ENCODE measurements around the gene DNHD1.

Gene DNHD1

DNA sequence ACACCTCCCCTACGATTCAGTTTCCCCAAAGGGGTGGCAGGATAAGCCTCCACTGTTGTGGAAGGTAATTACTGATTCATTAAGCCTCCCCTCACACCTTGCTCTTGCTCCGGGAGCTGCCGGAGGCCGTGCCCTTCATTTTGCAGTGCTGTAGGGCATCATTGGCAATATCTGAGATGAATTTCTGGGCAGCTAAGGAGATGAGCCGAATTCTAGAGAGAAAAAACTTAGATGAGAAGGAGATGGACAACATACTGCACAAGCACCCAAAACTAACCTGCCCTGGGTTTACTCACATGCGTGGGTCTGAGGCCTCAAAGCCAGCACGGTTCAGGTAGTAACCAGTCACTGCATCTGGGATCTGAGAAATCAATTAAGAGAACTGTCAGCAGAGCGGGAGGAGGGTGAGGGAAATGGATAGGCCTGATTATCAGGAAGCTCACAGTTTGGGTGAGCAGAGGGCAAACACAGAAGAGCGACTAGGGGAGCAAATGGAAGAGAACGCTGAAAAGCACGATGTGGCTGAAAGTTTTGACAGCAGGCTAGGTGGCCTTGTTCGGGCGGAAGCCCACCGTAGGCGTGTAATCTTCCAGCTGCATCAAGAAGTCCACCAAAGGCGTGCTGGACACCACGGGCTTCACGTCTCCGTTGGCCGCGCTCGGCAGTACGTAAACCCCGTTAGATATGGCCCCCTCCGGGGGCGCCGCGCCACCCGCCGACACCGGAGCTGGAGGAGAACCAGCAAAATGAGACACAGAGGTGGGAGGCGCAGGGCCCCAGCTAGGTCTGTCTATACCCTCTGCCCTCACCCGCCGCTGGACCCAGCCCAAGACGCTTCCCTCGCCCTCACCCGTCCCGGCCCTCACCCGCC is 114.2 kb downstream of the DNHD1 start:
- DNase-seq (ENCODE audit: low read depth in 2 of 2) = no peak

DNA sequence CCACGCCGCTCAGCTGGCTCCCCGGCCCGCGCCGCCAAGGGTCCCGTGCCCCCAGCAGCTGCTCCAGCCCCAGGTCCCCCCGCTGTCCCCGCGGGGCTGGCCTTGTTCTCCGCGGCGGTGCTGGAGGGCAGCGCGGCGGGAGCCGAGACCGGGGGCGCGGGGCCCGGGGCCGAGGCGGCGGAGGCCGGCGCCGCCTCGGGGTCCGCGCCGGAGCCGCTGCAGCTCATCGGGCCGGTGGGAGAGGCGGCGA is 114.8 kb downstream of the DNHD1 start:
- no peak for DNase-seq (ENCODE audit: low read depth in 2 of 2)

DNA sequence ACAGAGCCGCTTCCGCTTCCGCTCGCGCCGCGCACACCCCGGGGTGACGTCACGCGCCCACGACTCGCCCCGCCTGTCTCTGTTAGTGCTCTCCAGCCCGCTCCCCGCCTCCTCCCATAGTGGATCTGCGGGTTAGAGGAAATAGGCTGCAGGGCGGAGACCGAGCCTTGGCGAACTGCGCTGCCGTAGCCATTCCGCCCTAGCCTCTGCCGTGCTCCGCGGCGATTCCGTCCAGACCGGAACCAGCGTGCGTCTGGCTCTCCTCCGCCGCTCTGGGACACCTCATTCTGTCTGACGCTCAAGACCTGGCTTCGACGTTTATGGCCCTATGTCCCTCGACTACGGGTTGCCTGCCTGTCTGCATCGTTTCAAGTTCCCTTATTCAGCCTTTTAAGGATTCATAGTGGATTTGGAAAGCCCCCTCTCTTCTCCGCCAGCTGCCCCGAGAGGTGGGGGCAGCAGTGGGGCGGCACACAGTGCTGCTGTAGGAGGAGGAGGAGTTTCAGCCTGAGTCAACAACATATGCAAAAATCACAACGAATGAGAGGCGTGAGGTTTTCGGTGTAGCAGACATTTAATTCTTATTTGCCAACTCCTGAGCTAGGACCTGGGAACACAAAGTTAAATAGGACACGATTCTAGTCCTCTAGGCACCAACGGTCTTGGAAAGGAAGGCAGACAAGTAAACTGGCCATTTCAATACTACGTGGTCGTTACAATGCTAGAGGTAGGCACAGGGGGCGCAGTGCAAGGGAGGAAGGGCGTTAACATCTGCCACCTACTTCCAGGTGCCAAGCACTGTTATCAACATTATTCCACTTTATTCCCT is 115.3 kb downstream of the DNHD1 start, which contains the start of gene TAF10:
TAF10 (minus strand) TSS at position 4 of the 829 bp plus-strand sequence. CDS start 27 bp downstream, outside the sequence.
- peak; percentile 88 to 90 for DNase-seq (ENCODE audit: low read depth in 2 of 2)

DNA sequence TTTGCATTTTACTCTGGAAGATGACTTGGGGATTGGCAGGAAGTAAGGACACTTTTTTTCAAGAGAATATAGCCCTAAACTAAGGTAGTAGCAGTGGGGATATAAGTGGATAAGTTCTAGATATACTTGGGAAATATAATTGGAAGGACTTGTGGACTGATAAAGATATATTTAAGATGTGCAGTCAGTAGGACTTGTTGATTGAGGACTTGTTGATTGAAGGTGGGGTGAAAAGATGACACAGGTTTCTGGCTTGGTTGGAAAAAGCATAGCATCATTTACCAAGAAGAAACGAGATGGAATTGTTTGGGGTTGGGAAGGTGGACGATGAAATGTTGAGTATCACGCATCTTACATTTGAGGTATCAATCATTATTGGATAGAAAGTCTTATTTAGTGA is 116.4 kb downstream of the DNHD1 start:
- no peak for DNase-seq (ENCODE audit: low read depth in 2 of 2)

DNA sequence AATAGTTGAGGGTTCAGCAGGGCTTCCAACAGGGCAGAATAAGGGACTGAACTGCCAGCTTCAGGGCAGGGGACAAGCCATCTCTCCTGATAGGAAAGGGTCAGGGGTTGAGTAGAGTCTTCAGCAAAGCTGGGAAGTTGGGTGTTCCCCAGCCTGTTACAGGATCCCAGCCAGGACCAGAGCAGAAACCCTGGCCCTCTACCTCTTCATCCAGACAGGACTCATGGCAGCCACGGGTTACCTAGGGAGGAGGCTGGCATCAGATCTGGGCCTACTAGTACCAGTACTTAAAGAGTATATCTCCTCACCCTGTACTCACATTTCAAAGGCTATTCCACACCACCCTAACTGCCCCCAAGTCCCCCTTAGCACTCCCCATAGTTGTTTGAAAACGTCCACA is 117.4 kb downstream of the DNHD1 start:
- no peak for DNase-seq (ENCODE audit: low read depth in 2 of 2)

DNA sequence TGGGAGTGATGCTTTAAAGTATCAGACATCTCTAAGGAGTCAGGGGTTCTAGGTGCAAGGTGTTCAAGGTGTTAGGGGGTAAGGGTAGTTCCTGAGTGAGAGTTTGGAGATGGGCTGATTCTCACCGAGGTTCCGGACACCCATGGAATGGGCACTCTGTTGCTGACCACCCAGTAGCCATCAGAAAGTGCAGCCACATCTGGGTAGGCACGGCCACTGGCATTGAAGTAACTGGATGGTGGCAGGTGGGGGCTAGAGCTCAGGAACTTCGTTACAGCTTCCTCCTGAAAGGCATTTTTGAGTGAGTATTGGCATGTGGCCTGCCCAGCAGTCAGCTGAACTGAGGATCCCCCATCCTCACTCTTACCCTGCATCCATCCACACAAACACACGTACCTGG is 118.0 kb downstream of the DNHD1 start:
- no peak for DNase-seq (ENCODE audit: low read depth in 2 of 2)

DNA sequence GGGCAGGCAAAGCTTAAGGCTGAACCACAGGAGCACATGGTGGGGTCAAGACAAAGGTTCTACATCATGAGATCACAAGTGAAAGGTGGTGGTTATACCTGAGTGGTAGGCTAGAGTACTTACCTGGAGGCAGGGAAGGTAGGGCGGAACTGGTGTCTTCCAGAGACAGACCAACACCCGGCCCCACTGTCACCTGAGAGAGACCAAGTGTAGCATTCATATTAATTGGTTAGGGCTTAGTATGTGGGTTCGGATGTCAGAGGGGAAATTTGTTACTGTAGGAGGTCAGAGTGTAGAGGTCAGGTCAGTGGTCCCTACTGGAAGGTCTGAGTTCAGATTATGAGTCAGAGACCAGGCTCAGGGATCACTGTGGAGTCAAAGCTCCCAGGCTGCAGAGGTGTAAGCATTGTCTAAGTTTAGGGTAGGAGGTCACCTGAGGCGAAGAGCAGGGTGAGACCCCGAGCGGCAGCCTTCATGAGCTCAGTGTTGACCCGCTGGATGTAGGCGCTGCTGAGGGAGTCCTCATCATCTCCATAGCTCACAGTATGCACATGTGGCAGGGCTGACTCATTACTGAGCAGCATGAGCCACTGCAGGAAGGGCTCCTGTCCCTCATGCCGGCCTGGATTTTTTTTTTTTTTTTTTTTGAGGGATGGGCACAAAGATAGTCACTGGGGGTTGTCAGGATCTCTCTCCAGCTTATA is 119.0 kb downstream of the DNHD1 start:
- DNase-seq (ENCODE audit: low read depth in 2 of 2) = no peak

DNA sequence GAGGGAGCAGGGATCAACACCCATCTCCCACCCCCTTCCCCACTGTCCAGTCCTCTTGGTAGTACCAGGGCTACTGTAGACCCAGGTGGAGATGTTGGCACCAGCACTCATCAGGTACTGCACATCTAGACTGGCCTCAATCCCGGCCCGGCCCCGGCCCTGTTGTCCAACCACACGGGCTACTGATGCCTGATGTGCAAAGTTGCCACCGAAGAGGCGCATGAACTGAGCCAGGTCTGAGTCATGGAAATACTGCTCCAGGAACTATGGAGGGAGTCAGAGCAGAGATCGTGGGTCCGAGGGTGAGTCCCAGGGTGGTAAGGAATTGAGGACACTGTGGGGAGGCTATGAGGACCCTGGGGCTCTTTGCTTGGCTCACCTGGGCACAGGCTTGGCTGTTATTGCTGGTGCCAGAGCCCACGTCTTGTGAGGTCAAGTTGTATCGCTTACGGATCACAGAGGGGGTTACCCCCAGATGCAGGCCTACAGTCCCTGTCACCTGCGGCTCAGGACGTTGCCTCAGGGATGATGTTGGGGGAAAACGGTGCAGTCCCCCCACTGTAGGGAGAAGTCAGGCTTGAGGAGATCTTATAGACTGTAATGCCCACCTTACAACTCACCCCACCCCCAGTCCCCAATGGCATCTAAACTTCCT is 119.6 kb downstream of the DNHD1 start:
- DNase-seq (ENCODE audit: low read depth in 2 of 2) = no peak

DNA sequence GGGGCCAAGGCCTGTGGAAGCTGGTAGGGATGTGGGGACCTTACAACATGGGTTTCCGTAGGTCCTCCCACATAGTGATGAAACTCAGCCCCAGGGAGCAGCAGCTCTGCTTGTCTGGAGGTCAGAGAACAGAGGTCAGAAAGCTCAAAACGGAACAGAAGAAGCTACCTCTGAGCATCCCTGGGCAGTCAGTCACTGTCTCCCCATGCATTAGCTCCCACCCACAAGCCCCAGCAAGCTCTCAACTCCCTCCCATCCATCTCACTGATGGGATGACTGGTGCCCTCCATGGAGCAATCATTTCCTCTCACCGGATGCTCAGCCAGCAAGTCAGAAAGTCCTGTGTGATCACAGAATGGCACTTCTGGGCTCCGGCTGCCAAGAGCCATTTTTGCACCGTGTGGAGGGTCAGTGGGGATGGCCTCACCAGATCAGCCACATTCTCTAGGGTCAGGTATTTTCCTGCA is 120.3 kb downstream of the DNHD1 start:
- no peak for DNase-seq (ENCODE audit: low read depth in 2 of 2)

DNA sequence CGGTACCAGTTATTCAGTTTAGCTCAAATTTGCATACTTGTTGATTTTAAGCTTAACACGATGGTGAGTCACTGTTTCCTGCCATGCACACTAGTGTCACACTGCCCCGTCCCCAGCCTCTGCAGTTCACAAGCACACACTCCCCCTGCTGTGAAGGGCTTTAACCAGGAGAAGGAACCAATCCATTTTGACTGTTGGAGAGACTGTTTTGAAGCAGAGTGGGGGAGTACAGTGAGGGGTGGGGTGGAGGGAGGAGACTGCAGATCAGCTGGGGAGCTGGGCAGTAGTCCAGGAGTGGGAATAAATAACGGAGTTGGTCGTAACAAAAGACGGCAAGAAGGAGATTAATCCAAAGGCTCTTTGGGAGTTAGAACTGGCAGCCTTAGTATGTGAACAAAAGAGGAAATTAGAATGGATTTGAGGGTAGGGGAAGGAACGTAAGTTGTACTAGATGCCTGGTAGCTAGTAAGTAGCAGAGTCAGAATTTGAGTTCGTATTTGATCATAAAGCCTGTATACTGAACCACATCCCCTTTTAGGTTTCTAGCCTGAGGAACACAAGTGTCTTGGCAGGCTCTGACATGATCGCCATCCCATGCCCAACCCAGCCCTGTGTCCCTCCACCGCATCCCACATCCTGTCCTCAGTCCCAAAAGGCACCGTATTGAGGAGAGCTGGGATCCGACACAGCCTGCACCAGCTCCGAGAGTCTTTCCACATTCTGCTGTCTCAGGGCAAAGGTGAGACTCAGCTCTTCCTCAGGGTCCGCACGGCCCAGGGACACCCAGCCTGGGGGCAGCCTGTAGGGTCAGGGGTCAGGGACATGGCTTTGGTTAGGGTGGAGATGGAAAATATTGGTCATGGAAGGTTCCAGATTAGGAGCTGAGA is 121.3 kb downstream of the DNHD1 start:
- peak; percentile 53 to 67 for DNase-seq (ENCODE audit: low read depth in 2 of 2)

DNA sequence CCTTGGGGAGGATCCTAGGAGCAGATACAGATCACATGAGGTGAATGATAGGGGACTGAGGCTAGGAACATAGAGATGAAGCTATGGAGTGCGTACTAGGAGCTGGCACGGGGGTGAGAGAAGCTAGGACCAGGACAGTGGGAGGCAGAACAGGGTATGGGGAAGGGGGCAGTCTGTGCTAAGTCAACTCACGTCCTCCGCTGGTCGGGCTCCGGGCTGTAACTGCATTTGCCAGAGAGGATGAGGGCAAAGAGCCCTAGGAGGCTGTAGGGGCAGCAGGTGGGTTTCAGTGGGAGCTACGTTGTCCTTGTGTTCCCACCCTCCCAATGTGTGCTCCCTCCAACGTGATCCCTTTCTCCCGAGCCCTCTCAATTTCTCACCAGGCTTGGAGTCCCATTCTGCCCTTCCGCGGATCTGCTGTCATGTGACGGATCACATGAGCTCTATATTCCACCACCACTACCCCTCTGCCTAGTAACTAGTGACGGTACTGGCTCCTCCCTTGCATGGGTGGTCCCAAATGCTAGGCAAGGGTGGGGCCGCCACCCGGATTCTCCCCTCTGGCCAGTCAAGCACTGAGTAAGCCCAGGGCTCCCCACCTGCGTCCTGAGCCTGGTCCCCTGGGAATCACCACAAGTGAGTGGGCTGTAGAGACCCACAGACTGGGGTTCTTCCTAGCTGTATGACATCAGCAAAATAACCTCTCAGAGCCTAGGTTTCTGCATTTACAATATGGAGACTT is 122.1 kb downstream of the DNHD1 start, which contains the start of gene TPP1:
TPP1 (minus strand) TSS at position 419 of the 742 bp plus-strand sequence; CDS start at position 397, 22 bp downstream.
- DNase-seq (ENCODE audit: low read depth in 2 of 2) = peak; percentile 84 to 85

DNA sequence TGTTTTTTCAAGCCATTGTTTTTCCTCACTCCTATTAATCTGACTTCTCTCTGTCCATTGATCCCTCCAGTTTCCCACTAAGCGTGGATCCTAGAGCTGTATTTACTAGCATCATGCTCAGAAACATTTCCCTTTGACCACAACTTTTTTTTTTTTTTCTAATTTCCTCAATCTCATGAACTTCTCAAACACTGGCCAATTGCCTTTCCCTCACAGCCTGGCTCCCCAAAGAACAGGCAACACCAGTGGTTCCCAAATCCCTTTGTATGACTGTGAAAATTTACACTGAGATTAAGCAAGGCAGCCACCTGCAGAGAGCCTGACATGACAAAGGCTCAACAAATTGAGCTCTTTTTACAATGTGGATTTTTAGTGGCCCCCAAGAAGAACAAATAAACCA is 123.6 kb downstream of the DNHD1 start:
- no peak for DNase-seq (ENCODE audit: low read depth in 2 of 2)

Measured in activated CD8-positive, alpha-beta memory T cell treated with anti-CD3 and anti-CD28 coated beads for 4 hours (primary cell).